Measurements from ENCODE around the gene GZMM. TPM values are rescaled to one million over a fixed set of nuclear protein-coding genes. Genes with fewer than 3 reads are reported as not detected.
A peak's percentile ranks its signal among the peaks of the same experiment; 100 is the strongest.

Gene GZMM
- total and polyA plus RNA-seq, 4 donors = 0.74 to 3.0 (median 2.5) TPM

DNA sequence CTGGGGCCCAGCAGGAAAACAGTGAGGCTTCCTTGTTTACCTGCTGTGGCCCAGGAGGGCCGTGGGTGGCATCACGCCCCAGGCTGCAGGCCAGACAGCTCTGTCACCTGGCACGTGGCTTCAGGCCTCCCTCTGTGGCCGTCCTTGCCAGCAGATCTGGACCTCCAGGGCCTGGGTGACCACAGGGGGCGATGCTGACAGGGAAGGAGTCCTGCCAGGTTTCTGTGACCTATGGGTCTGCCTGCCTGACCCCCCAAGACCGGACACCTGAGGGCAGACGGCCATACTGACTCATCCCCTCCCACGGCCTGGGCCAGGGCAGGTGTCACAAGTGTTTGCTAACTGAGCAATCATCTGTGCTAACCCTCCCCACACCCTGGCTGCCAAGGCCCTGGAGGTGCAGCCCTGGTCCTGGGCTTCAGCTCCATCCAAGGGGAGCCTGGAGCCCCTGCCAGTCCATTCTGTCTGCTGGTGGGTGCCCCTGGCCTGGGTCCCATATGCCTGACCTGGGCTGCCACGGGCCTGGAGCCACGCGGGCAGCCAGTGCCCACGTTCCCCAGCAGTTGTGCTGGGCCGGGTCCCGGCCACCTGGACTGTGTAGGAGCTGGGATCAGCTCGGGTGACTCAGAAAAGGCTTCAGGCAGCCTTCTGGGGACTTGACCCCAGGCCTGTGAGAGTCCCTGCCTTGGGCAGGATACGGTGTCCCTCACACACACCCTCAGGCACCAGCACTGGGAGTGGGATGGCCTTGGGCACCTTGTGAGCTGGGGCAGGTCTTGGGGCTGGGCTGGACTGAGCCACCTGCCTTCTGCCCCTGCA lies 8.6 kb upstream of the GZMM start:
- DNase-seq = no peak
- peak overlapping the region in 1 of 2 donors; percentile 0 for H3K27ac ChIP-seq (ENCODE audit: low read depth in 1 of 2, low read length in 1 of 2)

GRCh38 chr19:536031-536880 lies 7.6 kb upstream of the GZMM start:
- H3K27ac ChIP-seq (ENCODE audit: low read depth in 1 of 2, low read length in 1 of 2) = peak overlapping the region in 1 of 2 donors; percentile 27
- no peak overlapping the region for H3K9ac ChIP-seq (ENCODE audit: insufficient read depth in 1 of 2, low read length in 2 of 2)
- ATAC-seq (ENCODE audit: insufficient read depth, low FRiP score) = no peak
- DNase-seq = no peak
- H3K4me1 ChIP-seq (ENCODE audit: control insufficient read depth in 5 of 5, insufficient read depth in 5 of 5, low read length in 5 of 5) = peaks cover 0 to 18% (median 8%) of the 10 kb centered on the region in 5 donors
- WGBS, 2 donors = 91 to 92% methylated on average over 55 of the region's 55 CpGs
- H3K4me3 ChIP-seq = no peak overlapping the region
- H3K9me3 ChIP-seq (ENCODE audit: control insufficient read depth in 4 of 4, insufficient read depth in 3 of 4, low read length in 3 of 4) = no peaks in the 10 kb centered on the region
- H3K27me3 ChIP-seq (ENCODE audit: control insufficient read depth in 3 of 3, insufficient read depth in 3 of 3, low read length in 2 of 3) = no peaks in the 10 kb centered on the region
- TF ChIP-seq CTCF (IDR thresholded peaks at IDR 0.05; ENCODE audit: control extremely low read depth, extremely low read depth) = no peak
- H3K36me3 ChIP-seq (ENCODE audit: control insufficient read depth in 4 of 4, insufficient read depth in 4 of 4, low read length in 4 of 4) = peaks cover 10 to 38% (median 12%) of the 10 kb centered on the region in 4 donors

More for the DNA sequence above, 8.6 kb upstream of the GZMM start:
- H3K36me3 ChIP-seq (ENCODE audit: control insufficient read depth in 4 of 4, insufficient read depth in 4 of 4, low read length in 4 of 4) = peaks cover 8 to 33% (median 12%) of the 10 kb centered on the region in 4 donors
- no peaks in the 10 kb centered on the region for H3K27me3 ChIP-seq (ENCODE audit: control insufficient read depth in 3 of 3, insufficient read depth in 3 of 3, low read length in 2 of 3)
- 73 to 79% methylated on average over 16 of the region's 16 CpGs for WGBS, 2 donors
- ATAC-seq (ENCODE audit: insufficient read depth, low FRiP score) = no peak
- peaks cover 0 to under 1% (median 0%) of the 10 kb centered on the region in 4 donors for H3K9me3 ChIP-seq (ENCODE audit: control insufficient read depth in 4 of 4, insufficient read depth in 3 of 4, low read length in 3 of 4)
- H3K4me3 ChIP-seq = no peak overlapping the region
- H3K4me1 ChIP-seq (ENCODE audit: control insufficient read depth in 5 of 5, insufficient read depth in 5 of 5, low read length in 5 of 5) = peaks cover 0 to 20% (median 8%) of the 10 kb centered on the region in 5 donors
- TF ChIP-seq CTCF (IDR thresholded peaks at IDR 0.05; ENCODE audit: control extremely low read depth, extremely low read depth) = no peak
- no peak overlapping the region for H3K9ac ChIP-seq (ENCODE audit: insufficient read depth in 1 of 2, low read length in 2 of 2)

GRCh38 chr19:536881-537404 lies 6.9 kb upstream of the GZMM start:
- no peak overlapping the region for H3K4me3 ChIP-seq
- H3K27ac ChIP-seq (ENCODE audit: low read depth in 1 of 2, low read length in 1 of 2) = peak overlapping the region in 1 of 2 donors; percentile 27
- peaks cover 10 to 45% (median 14%) of the 10 kb centered on the region in 4 donors for H3K36me3 ChIP-seq (ENCODE audit: control insufficient read depth in 4 of 4, insufficient read depth in 4 of 4, low read length in 4 of 4)
- no peak overlapping the region for H3K9ac ChIP-seq (ENCODE audit: insufficient read depth in 1 of 2, low read length in 2 of 2)
- TF ChIP-seq CTCF (IDR thresholded peaks at IDR 0.05; ENCODE audit: control extremely low read depth, extremely low read depth) = no peak
- no peak for ATAC-seq (ENCODE audit: insufficient read depth, low FRiP score)
- H3K4me1 ChIP-seq (ENCODE audit: control insufficient read depth in 5 of 5, insufficient read depth in 5 of 5, low read length in 5 of 5) = peaks cover 0 to 18% (median 8%) of the 10 kb centered on the region in 5 donors
- no peaks in the 10 kb centered on the region for H3K9me3 ChIP-seq (ENCODE audit: control insufficient read depth in 4 of 4, insufficient read depth in 3 of 4, low read length in 3 of 4)
- 88 to 89% methylated on average over 26 of the region's 26 CpGs for WGBS, 2 donors
- DNase-seq = no peak
- no peaks in the 10 kb centered on the region for H3K27me3 ChIP-seq (ENCODE audit: control insufficient read depth in 3 of 3, insufficient read depth in 3 of 3, low read length in 2 of 3)

Data from lung (tissue), 12 donors.